HG03060 (cell line): Measurements from ENCODE around the gene TET1.
"Not testable (repeated sequence)": the region's sequence is repeated elsewhere in the genome, so short reads cannot be mapped to it uniquely, and the experiment has no call there.

Experiments used
- ATAC-seq: cut with Tn5 transposase; IDR thresholded peaks from one replicate; pipeline ENCODE4 v1.9.1; 2021; ENCODE audit warnings: low read depth, moderate number of reproducible peaks; ENCODE audit not compliant: unreplicated experiment

Gene TET1

DNA sequence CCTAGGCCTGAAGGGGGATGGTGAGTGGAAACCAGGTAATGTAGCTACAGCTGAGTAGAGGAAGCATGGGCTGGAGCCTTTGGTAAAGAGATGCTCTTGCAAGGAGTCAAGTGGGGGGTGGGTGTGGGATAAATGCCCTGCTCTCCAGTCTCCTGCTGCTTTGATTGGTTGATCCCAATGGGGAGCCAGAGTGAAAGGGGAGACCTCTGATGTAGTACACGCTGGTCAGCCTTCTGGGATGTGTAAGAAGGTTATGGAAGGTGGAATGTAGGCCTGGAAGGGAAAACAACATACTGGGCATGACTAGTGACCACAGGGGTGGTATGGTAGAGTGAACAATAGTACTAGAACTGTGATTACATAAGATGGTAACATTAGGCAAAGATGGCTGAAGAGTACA lies 44.3 kb downstream of the TET1 start:
- no peak for ATAC-seq

DNA sequence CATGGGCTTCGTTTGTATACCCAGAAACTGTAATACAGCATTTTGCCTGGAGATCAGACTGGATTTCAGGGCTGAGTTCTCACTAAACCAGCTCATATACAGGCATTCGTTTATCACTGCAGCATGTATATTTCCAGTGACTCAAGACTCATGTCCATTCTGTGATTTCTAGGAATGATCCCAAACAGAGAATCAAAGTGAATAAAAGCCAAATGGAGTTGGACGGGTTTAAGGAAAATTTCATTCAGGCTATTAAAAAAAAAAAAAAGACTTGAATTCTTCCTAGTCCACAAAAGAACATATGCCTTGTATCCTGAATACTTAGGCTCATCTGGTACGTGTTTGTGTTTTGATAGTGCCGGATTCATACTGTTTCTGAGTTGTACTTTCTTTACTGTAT lies 46.8 kb downstream of the TET1 start:
- no peak for ATAC-seq

DNA sequence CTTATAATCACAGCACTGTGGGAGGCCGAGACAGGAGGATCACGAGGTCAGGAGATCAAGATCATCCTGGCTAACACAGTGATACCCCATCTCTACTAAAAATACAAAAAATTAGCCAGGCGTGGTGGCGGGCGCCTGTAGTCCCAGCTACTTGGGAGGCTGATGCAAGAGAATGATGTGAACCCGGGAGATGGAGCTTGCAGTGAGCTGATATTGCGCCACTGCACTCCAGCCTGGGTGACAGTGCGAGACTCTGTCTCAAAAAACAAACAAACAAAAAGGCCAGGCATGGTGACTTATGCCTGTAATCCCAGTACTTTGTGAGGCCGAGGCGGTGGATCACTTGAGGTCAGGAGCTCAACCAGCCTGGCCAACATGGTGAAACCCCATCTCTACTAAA lies 49.9 kb downstream of the TET1 start:
- ATAC-seq, result not testable (repeated sequence)

DNA sequence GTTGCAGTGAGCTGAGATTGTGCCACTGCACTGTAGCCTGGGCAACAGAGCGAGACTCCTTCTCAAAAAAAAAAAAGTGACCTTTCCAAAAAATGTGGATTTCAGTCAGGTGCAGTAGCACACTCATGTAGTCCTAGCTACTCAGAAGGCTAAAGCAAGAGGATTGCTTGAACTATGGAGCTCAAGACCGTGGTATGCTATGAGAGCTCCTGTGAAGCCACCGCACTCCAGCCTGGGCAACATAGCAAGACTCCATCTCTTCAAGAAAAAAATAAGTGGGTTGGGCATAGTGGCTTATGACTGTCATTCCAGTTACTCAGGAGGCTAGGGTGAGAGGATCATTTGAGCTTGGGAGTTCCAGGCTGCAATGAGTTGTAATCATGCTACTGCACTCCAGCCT lies 51.1 kb downstream of the TET1 start:
- no peak for ATAC-seq

DNA sequence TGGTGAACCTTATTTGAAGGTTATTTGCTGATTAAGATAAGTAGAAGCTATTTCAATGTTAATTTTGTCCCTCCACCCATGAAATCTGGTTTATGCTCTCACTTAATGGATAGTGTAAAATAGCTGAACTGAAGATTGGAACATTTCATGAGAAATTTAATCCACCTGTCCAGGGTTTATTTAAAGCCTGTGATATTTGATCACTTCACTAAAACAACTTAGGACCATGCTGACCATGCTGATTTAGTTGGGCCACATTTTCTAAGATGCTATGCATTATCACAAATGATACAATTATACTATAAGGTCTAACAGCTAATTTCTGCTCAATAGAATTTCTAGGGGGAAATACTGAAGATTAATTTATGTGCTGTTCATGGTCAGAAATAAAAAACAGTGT lies 53.8 kb downstream of the TET1 start:
- ATAC-seq, result not testable (repeated sequence)

DNA sequence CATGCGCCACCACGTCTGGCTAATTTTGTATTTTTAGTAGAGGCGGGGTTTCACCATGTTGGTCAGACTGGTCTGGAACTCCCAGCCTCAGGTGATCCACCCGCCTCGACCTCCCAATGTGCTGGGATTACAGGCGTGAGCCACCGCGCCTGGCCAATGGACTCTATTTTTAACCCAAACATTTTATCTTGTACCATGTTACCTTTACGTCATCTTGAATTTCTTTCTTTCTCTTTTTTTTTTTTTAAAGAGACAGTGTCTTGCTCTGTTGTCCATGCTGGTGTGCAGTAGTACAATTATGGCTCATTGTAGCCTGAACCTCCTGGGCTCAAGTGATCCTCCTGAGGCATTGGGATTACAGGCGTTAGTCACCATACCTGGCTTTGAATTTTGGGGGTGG lies 57.6 kb downstream of the TET1 start:
- ATAC-seq, result not testable (repeated sequence)

DNA sequence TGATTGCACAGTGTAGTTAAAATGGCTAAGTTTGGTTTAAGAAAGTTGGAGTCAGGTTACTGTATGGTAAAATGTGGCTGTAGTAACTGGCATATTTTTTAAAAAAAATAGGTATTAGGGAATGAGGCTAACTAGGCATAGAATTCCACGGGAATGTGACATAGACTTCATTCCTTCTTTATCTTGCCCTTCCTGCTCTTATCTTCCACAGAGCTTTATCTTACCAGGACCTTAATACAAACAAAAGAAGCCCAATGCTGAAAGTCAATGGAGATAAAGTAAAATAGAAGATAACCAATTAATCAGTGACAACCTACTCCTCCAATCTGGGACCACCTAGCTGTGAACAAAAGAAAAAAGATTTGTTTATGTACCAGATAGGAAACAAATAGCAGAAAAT lies 58.1 kb downstream of the TET1 start:
- ATAC-seq, result no peak

DNA sequence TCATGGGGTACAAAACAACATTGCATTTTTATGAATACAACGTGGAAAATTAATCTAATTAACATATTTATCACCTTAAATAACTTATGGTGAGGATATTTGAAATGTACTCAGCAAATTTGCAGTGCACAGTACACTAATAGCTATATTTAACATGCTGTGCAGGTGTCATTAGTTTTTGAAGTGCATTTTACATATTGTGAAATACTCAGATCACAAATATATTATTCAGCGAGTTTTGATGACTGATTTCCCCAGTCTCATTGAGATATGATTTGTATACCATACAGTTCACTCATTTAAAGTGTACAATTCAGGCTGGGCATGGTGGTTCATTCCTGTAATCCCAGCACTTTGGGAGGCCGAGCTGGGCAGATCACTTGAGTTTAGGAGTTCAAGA lies 59.5 kb downstream of the TET1 start:
- ATAC-seq, result no peak

DNA sequence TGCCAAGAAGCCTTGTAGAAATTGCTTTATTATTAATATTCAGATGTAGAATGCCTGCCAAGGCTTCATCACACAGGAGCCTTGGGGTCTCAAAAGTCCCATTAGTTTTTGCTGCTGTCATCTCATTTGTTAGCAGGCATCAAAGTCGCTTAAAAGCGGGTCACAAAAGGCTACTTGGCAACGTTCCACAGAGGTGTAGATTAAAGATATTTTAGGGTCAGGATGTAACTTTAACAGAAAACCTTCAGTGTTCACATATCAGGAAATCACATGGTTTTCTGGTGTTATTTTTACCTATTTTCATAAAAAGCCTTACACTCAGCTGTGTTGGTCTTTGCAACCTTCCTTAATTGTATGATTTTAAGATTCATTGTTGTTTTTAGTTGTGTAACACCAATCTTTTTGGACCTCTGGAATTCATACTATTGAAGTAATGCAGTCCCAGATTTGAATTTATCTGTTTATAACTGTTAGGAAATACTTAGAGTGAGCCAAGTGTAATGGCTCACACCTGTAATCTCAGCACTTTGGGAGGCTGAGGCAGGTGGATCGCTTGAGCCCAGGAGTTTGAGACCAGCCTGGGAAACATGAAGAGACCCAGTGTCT lies 65.3 kb downstream of the TET1 start:
- ATAC-seq, result no peak

DNA sequence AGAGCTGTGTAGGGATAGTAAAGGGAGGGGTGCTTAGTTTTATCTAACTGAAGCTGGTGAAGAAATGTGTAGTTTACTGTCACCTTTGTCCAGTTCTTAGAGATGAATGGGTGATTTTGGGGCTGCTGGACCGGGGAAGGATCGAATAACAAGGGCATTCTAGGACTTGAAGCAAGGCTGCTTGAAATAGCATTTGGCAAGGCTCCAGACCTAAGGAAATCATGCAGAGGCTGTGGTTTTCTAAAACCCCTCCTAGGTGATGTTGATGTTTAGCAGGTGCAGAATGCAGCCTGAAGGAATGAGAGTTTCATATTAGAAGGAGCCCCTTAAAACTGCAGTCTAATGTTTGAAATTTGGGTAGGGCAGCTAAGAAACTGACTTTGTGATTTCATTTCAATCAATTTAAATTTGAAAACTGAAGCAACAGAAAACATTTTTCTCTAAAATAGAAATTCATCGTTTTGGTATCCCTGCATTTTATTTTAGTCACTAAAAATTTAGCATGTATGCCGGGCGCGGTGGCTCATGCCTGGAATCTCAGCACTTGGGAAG lies 68.5 kb downstream of the TET1 start:
- ATAC-seq, result no peak

DNA sequence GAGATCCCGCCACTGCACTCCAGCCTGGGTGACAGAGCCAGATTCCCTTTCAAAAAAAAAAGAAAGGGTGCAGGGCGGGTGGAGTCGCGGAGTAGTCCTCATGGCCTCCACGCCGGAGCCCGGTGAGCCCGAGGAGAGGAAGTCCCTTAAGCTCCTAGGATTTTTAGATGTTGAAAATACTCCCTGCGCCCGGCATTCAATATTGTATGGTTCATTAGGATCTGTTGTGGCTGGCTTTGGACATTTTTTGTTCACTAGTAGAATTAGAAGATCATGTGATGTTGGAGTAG lies 72.1 kb downstream of the TET1 start:
- not testable (repeated sequence) for ATAC-seq

DNA sequence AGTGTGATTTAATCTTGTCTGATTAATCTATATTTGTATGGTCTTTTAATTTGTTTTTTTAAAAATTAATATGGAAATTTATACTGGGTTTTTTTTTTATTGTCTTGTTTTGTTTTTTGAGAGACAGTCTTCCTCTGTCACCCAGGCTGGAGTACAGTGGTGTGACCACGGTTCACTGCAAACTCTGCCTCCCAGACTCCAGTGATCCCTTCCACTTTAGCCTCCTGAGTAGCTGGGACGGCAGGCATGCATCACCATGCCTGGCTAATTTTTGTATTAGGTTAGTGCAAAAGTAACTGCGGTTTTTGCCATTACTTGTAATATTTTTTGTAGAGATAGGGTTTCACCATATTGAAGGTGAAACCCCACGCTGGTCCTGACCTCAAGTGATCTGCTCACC lies 73.1 kb downstream of the TET1 start:
- ATAC-seq, result no peak

DNA sequence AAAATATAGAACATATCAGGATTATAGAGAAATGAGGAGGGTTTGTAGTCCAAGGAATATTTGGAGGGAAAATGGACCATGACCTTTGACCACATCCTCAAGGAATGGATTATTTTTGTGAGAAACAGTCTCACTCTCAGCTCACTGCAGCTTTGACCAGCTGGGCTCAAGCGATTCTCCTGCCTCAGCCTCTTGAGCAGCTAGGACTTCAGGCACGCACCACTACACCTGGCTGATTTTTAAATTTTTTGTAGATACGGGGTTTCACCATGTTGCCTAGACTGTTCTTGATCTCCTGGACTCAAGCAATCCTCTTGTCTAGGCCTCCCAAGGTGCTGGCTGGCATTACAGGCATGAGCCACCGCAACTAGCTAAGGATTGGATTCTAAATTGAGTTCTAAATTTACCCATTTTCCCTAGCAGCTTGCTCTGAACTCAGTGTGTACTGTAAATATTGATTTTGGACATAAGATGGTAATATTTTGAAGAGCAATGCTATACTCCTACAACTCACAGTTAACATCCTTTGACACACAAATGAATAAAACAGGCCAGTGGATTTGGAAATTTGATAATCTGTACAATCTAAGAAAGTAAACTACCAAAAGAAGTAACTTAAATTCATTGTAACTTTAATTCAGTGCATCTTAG lies 73.8 kb downstream of the TET1 start:
- ATAC-seq, result no peak

DNA sequence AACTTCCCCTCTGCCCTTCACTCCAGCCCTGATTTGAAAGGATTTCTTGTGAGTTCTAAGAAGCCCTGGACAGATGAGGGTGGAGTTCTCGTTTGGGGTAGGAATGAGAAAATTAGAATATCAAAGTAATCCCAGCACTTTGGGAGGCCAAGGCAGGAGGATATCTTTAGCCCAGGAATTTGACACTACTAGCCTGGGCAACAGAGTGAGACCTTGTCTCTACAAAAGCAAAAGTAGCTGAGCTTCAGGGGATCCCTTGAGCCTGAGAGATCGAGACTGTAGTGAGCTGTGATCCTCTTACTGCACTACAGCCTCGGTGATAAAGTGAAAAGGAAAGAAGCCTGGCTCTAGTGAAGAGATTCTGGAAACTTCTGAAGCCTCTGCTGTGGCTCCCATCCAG lies 76.2 kb downstream of the TET1 start:
- ATAC-seq, result no peak

DNA sequence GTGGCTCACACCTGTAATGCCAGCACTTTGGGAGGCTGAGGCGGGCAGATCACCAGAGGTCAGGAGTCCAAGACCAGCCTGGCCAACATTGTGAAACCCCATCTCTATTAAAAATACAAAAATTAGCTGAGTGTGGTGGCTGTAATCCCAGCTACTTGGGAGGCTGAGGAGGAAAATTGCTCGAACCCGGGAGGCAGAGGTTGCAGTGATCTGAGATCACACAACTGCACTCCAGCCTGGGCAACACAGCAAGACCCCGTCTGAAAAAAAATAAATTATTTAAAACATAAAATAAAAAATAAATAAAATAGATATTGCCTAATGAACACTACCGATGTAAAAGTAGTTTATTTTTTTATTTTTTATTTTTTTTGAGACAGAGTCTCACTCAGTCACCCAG lies 83.4 kb downstream of the TET1 start:
- ATAC-seq, result not testable (repeated sequence)

DNA sequence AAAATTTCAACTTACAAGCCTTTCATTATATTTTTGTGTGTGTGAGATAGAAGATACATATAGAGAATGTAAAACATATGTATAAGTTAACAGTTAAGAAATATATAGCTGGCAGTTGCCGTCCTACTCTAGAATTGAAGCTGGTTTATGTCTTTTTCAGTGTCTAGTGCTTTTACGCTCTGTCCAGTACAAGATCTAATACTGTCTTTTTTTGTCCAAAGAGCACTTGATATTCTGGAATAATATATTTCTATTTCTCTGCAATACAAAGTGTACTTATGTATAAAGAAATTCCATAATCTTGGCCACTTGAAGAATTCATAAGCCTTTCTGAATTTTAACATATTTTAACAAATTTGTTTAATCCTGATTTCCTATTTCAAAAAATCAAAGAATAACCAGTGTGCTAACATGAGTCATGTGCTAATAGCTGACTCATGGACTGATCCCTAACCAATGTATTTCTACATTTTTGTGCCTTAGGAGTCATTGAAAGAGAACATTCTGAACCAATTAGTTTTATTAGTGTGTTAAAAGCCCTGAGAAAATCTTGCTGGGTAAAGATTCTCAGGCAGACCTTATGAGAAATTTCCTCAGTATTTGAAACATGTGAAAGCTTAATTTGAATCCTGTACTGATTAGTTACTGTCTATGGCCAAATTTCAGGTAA lies 87.7 kb downstream of the TET1 start:
- no peak for ATAC-seq

DNA sequence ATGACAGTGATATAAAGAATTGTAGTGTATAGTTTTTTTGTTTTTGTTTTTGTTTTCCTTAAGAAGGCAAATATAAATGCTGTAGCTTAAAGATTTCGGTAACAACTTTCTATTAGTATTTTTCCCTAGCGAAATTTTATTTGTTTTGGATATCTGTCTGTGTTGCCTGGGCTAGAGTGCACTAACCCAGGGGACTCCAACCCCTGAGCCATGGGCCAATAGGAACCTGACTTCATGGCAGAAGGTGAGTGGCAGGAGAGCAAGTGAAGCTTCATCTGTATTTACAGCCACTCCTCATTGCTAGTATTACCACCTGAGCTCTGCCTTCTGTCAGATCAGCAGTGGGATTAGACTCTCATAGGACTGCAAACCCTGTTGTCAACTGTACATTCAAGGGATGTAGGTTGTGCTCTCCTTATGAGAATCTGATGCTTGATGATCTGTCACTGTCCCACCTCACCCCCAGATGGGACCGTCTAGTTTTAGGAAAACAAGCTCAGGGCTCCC lies 95.5 kb downstream of the TET1 start:
- no peak for ATAC-seq

DNA sequence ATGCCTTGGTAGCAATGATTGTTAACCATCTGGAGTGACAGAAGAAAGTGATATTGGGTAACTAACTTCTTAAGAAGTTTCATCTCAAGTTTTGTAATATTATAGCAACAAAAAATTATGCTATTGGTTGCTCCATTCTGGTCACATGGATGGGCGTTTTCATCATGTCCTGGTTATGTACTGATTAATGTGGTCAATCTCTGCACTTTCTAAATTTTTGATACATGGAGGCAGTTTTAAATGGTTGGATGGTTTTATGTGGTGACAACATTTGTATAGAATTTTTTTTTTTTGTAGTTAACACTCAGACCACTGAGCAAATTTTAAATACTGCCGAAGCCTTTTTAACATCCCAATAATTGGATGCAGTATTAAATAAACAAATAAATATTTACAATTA lies 105.7 kb downstream of the TET1 start:
- ATAC-seq, result no peak

DNA sequence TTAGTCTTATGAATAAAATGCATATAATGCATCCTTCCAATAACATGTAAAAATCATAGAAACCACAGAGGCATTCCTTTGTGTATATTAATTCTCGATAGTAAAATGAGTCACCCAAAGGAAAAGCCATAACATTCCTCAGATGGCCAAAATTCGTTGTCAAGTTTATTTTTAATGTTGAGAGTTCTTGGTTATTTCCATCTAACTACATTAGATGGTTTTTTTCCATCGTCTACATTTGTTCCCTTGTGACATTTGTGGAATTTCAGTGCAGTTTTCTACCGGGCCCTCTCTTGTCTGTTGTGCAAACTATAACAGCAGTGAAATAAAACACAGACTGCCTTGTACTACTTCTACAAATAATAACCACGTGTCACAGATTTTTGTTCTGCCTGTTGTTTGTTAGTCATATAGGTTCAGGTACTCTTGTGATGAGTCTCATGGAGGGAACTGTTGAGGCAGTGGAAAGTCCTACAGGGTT lies 106.2 kb downstream of the TET1 start:
- no peak for ATAC-seq

DNA sequence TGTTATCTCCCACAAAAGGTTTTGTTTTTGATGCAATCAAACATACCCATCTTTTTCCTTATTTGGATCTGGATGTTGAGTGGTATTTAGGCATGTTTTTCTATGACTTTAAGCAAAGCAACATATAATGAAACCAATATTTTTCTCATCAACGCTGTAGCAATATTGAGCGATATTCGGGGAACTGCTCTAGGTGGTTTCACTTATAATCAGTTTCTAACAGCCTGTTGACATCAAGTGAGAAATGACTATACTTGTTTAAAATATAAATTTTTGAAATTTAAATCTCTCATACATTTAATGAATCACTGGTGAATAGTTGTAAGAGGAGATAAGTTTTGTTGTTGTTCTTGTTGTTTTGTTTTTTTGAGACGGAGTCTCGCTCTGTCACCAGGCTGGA lies 108.1 kb downstream of the TET1 start:
- no peak for ATAC-seq

DNA sequence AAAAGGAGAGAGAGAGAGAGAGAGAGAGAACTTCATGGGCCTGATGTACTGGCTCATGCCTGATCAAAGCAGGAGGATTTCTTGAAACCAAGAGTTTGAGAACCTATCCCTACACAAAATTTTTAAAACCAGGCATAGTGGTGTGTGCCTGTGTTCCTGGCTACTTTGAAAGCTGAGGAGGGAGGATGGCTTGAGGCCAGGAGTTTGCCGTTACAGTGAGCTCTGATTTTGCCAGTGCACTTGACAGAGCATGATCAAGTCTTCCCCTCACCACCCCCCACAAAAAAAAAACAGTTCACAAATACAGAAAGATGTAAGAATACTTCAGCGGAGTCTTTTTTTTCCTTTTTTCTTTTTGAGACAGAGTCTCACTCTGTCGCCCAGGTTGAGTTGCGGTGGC lies 108.8 kb downstream of the TET1 start:
- no peak for ATAC-seq

DNA sequence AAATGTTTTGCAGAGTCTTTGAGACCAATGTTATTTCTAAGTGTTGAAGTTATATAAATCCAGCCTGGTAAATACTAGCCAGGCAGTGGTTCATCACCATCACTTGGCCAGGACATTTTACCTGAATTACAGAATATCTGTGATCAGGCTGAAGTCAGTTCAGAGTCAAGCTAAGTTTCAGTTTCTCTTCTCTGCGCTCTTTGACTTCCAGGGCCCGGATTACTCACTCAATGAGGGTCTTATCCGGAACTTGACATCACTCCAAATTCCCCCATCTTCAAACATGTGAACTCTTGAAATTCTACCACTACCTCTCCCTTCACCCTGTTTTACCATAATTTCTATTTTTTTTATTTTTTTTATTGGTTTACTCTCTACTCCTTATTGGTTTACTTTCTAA lies 124.3 kb downstream of the TET1 start:
- ATAC-seq, result no peak
